H1 (cell line): ENCODE results near the gene ARHGAP5.

ENCODE experiments used
- CBX5 ChIP-seq: fragments of 300-800, 300-1000 bp; sonication (generic); IDR thresholded peaks from 2 replicates; pipeline ENCODE4 v1.7.1; 2016; ENCODE audit warnings: antibody characterized with exemption, low read length, low read depth
- CEBPB ChIP-seq: IDR thresholded peaks from 2 replicates; pipeline ENCODE4 v1.6.1; 2012; ENCODE audit warnings: low read depth, low read length
- CHD2 ChIP-seq: IDR thresholded peaks from 2 replicates; pipeline ENCODE4 v1.6.1; 2012; ENCODE audit warnings: low read length, improper control_type of control experiment
- E2F6 ChIP-seq: IDR thresholded peaks from 2 replicates; pipeline ENCODE4 v1.6.1; 2012; ENCODE audit warnings: inconsistent platforms
- EP300 ChIP-seq, 2 experiments: IDR thresholded peaks; 1 replicate in 1 of 2; 2 replicates in 1 of 2; pipeline ENCODE4 v1.6.1; 2011 to 2012; ENCODE audit warnings: low read depth in 2 of 2, low read length in 2 of 2, mild to moderate bottlenecking in 2 of 2, borderline replicate concordance in 1 of 2, inconsistent platforms in 1 of 2, moderate library complexity in 1 of 2
- FOSL1 ChIP-seq: IDR thresholded peaks from 2 replicates; pipeline ENCODE4 v1.6.1; 2011; ENCODE audit warnings: mild to moderate bottlenecking, low read depth, low read length, moderate library complexity; ENCODE audit not compliant: insufficient read depth
- JUND ChIP-seq: IDR thresholded peaks from 2 replicates; pipeline ENCODE4 v1.6.1; 2011; ENCODE audit warnings: mild to moderate bottlenecking, improper control_type of control experiment, low read length
- MAX ChIP-seq: IDR thresholded peaks from 2 replicates; pipeline ENCODE4 v1.6.1; 2012; ENCODE audit warnings: inconsistent platforms
- POLR2A ChIP-seq, 2 experiments: IDR thresholded peaks; 1 replicate in 1 of 2; 2 replicates in 1 of 2; pipeline ENCODE4 v1.6.1; 2011; ENCODE audit warnings: low read depth in 2 of 2, low read length in 2 of 2, mild to moderate bottlenecking in 2 of 2; ENCODE audit errors: control extremely low read depth in 1 of 2
- POLR2AphosphoS5 ChIP-seq: IDR thresholded peaks from 2 replicates; pipeline ENCODE4 v1.6.1; 2011; ENCODE audit warnings: low read depth, low read length
- SIRT6 ChIP-seq: IDR thresholded peaks from one replicate; pipeline ENCODE4 v1.7.1; 2012; ENCODE audit warnings: low read length, inconsistent platforms
- SUZ12 ChIP-seq: fragments of 200-600 bp; sonication (generic); IDR thresholded peaks from 2 replicates; pipeline ENCODE4 v1.6.1; 2012; ENCODE audit warnings: mild to moderate bottlenecking, inconsistent platforms, low read length, moderate library complexity, mixed read lengths
- TF ChIP-seq, protein P1 (sequence below): IDR thresholded peaks from 2 replicates; pipeline ENCODE4 v1.6.1; 2011; ENCODE audit warnings: low read depth, mild to moderate bottlenecking, low read length; ENCODE audit not compliant: insufficient read depth
- TF ChIP-seq, protein P2 (sequence below), 3 experiments: IDR thresholded peaks; 1 replicate in 2 of 3; 2 replicates in 1 of 3; pipeline versions ENCODE4 v1.5.1 to v1.6.1; 2011; ENCODE audit warnings: low read length in 3 of 3, mild to moderate bottlenecking in 3 of 3, inconsistent platforms in 2 of 3, low read depth in 1 of 3, moderate library complexity in 1 of 3; ENCODE audit not compliant: insufficient read depth in 1 of 3; ENCODE audit errors: control extremely low read depth in 1 of 3

- no peak for TF ChIP-seq FOSL1
- TF ChIP-seq CEBPB, result no peak
- TF ChIP-seq, protein P1, sequence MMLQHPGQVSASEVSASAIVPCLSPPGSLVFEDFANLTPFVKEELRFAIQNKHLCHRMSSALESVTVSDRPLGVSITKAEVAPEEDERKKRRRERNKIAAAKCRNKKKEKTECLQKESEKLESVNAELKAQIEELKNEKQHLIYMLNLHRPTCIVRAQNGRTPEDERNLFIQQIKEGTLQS, result no peak
- TF ChIP-seq JUND, result no peak
- TF ChIP-seq, protein P2, sequence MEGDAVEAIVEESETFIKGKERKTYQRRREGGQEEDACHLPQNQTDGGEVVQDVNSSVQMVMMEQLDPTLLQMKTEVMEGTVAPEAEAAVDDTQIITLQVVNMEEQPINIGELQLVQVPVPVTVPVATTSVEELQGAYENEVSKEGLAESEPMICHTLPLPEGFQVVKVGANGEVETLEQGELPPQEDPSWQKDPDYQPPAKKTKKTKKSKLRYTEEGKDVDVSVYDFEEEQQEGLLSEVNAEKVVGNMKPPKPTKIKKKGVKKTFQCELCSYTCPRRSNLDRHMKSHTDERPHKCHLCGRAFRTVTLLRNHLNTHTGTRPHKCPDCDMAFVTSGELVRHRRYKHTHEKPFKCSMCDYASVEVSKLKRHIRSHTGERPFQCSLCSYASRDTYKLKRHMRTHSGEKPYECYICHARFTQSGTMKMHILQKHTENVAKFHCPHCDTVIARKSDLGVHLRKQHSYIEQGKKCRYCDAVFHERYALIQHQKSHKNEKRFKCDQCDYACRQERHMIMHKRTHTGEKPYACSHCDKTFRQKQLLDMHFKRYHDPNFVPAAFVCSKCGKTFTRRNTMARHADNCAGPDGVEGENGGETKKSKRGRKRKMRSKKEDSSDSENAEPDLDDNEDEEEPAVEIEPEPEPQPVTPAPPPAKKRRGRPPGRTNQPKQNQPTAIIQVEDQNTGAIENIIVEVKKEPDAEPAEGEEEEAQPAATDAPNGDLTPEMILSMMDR (IDR thresholded peaks at IDR 0.05; ENCODE audit: control extremely low read depth in 1 of 3, insufficient read depth in 1 of 3, low read depth in 1 of 3, low read length in 3 of 3), result no peak
- TF ChIP-seq MAX, result no peak
- TF ChIP-seq POLR2AphosphoS5, result no peak
- no peak for TF ChIP-seq EP300 (IDR thresholded peaks at IDR 0.05; ENCODE audit: borderline replicate concordance in 1 of 2, low read depth in 2 of 2, low read length in 2 of 2)
- TF ChIP-seq POLR2A (IDR thresholded peaks at IDR 0.05; ENCODE audit: control extremely low read depth in 1 of 2, low read depth in 2 of 2, low read length in 2 of 2), result no peak
- no peak for TF ChIP-seq SUZ12
- no peak for TF ChIP-seq CBX5
- no peak for TF ChIP-seq E2F6
- no peak for TF ChIP-seq SIRT6
- no peak for TF ChIP-seq CHD2
Measured at GRCh38 chr14:32186248-32186647, 109.1 kb downstream of the ARHGAP5 start.
